ENCODE data around the gene CPLANE2.

GRCh38 chr1:16262067-16262466, 25.1 kb upstream of the CPLANE2 start:
- TF ChIP-seq, protein P1, sequence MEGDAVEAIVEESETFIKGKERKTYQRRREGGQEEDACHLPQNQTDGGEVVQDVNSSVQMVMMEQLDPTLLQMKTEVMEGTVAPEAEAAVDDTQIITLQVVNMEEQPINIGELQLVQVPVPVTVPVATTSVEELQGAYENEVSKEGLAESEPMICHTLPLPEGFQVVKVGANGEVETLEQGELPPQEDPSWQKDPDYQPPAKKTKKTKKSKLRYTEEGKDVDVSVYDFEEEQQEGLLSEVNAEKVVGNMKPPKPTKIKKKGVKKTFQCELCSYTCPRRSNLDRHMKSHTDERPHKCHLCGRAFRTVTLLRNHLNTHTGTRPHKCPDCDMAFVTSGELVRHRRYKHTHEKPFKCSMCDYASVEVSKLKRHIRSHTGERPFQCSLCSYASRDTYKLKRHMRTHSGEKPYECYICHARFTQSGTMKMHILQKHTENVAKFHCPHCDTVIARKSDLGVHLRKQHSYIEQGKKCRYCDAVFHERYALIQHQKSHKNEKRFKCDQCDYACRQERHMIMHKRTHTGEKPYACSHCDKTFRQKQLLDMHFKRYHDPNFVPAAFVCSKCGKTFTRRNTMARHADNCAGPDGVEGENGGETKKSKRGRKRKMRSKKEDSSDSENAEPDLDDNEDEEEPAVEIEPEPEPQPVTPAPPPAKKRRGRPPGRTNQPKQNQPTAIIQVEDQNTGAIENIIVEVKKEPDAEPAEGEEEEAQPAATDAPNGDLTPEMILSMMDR (IDR thresholded peaks at IDR 0.05; ENCODE audit: insufficient read depth, low read length), result no peak
- TF ChIP-seq REST (IDR thresholded peaks at IDR 0.05; ENCODE audit: insufficient replicate concordance, low read depth) (no peak), POLR2AphosphoS5 (IDR thresholded peaks at IDR 0.05; ENCODE audit: low read depth) (no peak), SPI1 (IDR thresholded peaks at IDR 0.05; ENCODE audit: borderline replicate concordance, low read depth) (no peak)
